K562 (cell line): Measurements from ENCODE around the gene SPAG4. TPM values are rescaled to one million over a fixed set of nuclear protein-coding genes. Genes with fewer than 3 reads are reported as not detected.

ENCODE experiments used
- CBX1 ChIP-seq: sonication (generic); IDR thresholded peaks from 2 replicates; pipeline ENCODE4 v1.6.1; 2016; ENCODE audit warnings: antibody characterized with exemption, low read depth, mild to moderate bottlenecking
- IFI16 ChIP-seq: fragments of 250-450 bp; sonication (Bioruptor Pico); IDR thresholded peaks from 2 replicates; pipeline ENCODE4 v2.1.2; 2022; ENCODE audit warnings: mild to moderate bottlenecking, inconsistent platforms
- JUN ChIP-seq, 2 experiments: sonication (generic) in 1 of 2; formaldehyde crosslinking in 1 of 2; IDR thresholded peaks; 2 replicates each; pipeline versions ENCODE4 v1.6.1 to v1.8.0; 2012 to 2022; ENCODE audit warnings: borderline replicate concordance in 2 of 2, mild to moderate bottlenecking in 2 of 2, improper control_type of control experiment in 1 of 2, low read depth in 1 of 2, low read length in 1 of 2, missing genetic modification reagents in 1 of 2
- MEIS2 ChIP-seq: fragments of 450-650 bp; IDR thresholded peaks from 2 replicates; pipeline ENCODE4 v1.6.1; 2014; ENCODE audit warnings: mild to moderate bottlenecking; ENCODE audit not compliant: partially characterized antibody
- MIER1 ChIP-seq: fragments of 450-650 bp; IDR thresholded peaks from 2 replicates; pipeline ENCODE4 v1.6.1; 2016; ENCODE audit warnings: antibody characterized with exemption, mild to moderate bottlenecking, low read depth
- NCOA6 ChIP-seq: fragments of 450-650 bp; IDR thresholded peaks from 2 replicates; pipeline ENCODE4 v1.6.1; 2017; ENCODE audit warnings: mild to moderate bottlenecking
- NELFE ChIP-seq: IDR thresholded peaks from 2 replicates; pipeline ENCODE4 v1.6.1; 2011; ENCODE audit warnings: mild to moderate bottlenecking; ENCODE audit not compliant: insufficient read depth, insufficient read length
- POLR2B ChIP-seq: fragments of 450-650 bp; IDR thresholded peaks from 2 replicates; pipeline ENCODE4 v1.6.1; 2018; ENCODE audit warnings: low read depth; ENCODE audit not compliant: partially characterized antibody
- PURB ChIP-seq: sonication (generic); formaldehyde crosslinking; IDR thresholded peaks from 2 replicates; pipeline ENCODE4 v1.9.0; 2021; ENCODE audit warnings: low read depth, mild to moderate bottlenecking, missing genetic modification reagents
- SETDB1 ChIP-seq: IDR thresholded peaks from one replicate; pipeline ENCODE4 v1.6.1; 2012; ENCODE audit warnings: low read length, control low read depth, inconsistent platforms
- SRSF9 ChIP-seq: fragments of 200-400 bp; formaldehyde crosslinking; IDR thresholded peaks from 2 replicates; pipeline ENCODE4 v1.6.1; 2017; ENCODE audit warnings: low read depth, low read length, borderline replicate concordance
- ZNF121 ChIP-seq: sonication (generic); formaldehyde crosslinking; conservative IDR thresholded peaks from 2 replicates; pipeline ENCODE4 v1.8.0; 2022; ENCODE audit warnings: missing genetic modification reagents
- ZNF316 ChIP-seq: fragments of 450-650 bp; IDR thresholded peaks from 2 replicates; pipeline ENCODE4 v1.6.1; 2016
- ZNF696 ChIP-seq: fragments of 250-450 bp; sonication (Bioruptor Pico); conservative IDR thresholded peaks from 2 replicates; pipeline ENCODE4 v1.4.0; 2020; ENCODE audit warnings: mild to moderate bottlenecking, moderate library complexity
- polyA plus RNA-seq, 8 experiments: library from polyadenylated mRNA; depleted of rRNA in 4 of 8; stranded (reverse) in 5 of 8; unstranded in 3 of 8; fragments of >200 nt; fragmentation: Nextera tagmentation in 2 of 8; fragmentation: Illumina TruSeq in 1 of 8; extraction: Ambion mirVana in 2 of 8; extraction: Trizol in 1 of 8; gene quantifications; 2 replicates each; pipeline versions ENCODE4 v1.2.1 to v1.2.3, GENCODE V29; 2011 to 2014; ENCODE audit warnings: inconsistent platforms in 1 of 8, missing spikeins in 1 of 8
- total RNA-seq, 7 experiments: library from RNA; depleted of rRNA in 6 of 7; stranded (reverse); fragments of >200 nt in 6 of 7; fragmentation: Illumina TruSeq in 2 of 7; extraction: Trizol in 2 of 7; gene quantifications; 2 replicates each; pipeline versions ENCODE4 v1.2.1 to v1.2.3, GENCODE V29; 2011 to 2021; ENCODE audit warnings: low replicate concordance in 1 of 7
- TF ChIP-seq, protein P1 (sequence below): fragments of 200-600 bp; sonication (generic); IDR thresholded peaks from one replicate; pipeline ENCODE4 v1.6.1; 2012; ENCODE audit warnings: mild to moderate bottlenecking, low read depth, low read length, inconsistent platforms
- TF ChIP-seq, protein P2 (sequence below): sonication (generic); formaldehyde crosslinking; IDR thresholded peaks from 2 replicates; pipeline ENCODE4 v1.8.0; 2022; ENCODE audit warnings: mild to moderate bottlenecking, missing genetic modification reagents

The SPAG4 gene
- total and polyA plus RNA-seq, 9 of the 15 experiments (the other 6 are each of a cell fraction or from before 2014, with no cell fraction given), result 1.6 to 11.4 (median 4.6) TPM

DNA sequence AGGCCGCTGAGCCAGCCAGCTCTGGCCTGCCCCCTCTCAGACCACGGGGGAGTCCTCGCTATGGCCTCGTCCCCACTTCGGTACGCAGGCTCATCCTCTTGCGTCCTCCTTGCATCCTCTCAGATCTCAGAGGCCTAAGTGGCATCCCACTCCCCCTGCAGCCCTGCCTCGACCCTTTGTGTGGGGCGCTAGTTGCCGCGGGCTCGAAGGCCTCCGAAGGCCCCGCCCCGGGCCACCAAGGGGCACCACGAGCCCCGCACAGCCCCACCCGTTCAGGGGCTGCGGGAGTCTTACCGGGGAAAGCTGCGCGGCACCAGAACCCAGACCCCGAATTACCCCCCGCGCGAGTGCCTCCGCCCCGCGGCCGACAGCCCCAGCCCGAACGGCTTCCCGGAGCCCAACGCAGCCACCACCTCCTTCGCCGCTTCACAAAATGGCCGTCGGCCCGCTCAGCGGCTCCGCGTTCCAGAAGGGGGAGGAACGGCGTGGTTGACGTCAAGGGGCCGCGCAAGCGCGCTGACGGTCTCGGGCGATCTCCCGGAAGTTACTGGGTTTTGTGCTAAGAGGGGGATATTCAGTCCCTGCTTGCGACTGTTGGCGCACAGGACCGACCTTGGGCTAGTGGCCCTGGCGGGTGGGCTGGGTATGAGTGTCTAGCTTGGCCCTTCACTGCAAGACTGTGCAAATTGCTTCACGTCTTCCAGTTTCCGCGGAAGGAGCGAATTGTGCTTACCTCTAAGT is 49.0 kb downstream of the SPAG4 start, which contains the start of the genes CPNE1 and RBM12 (continued):
- TF ChIP-seq, protein P1, sequence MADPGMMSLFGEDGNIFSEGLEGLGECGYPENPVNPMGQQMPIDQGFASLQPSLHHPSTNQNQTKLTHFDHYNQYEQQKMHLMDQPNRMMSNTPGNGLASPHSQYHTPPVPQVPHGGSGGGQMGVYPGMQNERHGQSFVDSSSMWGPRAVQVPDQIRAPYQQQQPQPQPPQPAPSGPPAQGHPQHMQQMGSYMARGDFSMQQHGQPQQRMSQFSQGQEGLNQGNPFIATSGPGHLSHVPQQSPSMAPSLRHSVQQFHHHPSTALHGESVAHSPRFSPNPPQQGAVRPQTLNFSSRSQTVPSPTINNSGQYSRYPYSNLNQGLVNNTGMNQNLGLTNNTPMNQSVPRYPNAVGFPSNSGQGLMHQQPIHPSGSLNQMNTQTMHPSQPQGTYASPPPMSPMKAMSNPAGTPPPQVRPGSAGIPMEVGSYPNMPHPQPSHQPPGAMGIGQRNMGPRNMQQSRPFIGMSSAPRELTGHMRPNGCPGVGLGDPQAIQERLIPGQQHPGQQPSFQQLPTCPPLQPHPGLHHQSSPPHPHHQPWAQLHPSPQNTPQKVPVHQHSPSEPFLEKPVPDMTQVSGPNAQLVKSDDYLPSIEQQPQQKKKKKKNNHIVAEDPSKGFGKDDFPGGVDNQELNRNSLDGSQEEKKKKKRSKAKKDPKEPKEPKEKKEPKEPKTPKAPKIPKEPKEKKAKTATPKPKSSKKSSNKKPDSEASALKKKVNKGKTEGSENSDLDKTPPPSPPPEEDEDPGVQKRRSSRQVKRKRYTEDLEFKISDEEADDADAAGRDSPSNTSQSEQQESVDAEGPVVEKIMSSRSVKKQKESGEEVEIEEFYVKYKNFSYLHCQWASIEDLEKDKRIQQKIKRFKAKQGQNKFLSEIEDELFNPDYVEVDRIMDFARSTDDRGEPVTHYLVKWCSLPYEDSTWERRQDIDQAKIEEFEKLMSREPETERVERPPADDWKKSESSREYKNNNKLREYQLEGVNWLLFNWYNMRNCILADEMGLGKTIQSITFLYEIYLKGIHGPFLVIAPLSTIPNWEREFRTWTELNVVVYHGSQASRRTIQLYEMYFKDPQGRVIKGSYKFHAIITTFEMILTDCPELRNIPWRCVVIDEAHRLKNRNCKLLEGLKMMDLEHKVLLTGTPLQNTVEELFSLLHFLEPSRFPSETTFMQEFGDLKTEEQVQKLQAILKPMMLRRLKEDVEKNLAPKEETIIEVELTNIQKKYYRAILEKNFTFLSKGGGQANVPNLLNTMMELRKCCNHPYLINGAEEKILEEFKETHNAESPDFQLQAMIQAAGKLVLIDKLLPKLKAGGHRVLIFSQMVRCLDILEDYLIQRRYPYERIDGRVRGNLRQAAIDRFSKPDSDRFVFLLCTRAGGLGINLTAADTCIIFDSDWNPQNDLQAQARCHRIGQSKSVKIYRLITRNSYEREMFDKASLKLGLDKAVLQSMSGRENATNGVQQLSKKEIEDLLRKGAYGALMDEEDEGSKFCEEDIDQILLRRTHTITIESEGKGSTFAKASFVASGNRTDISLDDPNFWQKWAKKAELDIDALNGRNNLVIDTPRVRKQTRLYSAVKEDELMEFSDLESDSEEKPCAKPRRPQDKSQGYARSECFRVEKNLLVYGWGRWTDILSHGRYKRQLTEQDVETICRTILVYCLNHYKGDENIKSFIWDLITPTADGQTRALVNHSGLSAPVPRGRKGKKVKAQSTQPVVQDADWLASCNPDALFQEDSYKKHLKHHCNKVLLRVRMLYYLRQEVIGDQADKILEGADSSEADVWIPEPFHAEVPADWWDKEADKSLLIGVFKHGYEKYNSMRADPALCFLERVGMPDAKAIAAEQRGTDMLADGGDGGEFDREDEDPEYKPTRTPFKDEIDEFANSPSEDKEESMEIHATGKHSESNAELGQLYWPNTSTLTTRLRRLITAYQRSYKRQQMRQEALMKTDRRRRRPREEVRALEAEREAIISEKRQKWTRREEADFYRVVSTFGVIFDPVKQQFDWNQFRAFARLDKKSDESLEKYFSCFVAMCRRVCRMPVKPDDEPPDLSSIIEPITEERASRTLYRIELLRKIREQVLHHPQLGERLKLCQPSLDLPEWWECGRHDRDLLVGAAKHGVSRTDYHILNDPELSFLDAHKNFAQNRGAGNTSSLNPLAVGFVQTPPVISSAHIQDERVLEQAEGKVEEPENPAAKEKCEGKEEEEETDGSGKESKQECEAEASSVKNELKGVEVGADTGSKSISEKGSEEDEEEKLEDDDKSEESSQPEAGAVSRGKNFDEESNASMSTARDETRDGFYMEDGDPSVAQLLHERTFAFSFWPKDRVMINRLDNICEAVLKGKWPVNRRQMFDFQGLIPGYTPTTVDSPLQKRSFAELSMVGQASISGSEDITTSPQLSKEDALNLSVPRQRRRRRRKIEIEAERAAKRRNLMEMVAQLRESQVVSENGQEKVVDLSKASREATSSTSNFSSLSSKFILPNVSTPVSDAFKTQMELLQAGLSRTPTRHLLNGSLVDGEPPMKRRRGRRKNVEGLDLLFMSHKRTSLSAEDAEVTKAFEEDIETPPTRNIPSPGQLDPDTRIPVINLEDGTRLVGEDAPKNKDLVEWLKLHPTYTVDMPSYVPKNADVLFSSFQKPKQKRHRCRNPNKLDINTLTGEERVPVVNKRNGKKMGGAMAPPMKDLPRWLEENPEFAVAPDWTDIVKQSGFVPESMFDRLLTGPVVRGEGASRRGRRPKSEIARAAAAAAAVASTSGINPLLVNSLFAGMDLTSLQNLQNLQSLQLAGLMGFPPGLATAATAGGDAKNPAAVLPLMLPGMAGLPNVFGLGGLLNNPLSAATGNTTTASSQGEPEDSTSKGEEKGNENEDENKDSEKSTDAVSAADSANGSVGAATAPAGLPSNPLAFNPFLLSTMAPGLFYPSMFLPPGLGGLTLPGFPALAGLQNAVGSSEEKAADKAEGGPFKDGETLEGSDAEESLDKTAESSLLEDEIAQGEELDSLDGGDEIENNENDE, result no peak
- TF ChIP-seq ZNF316 (0 out of 2 replicates have a peak, but pooled peaks have one; percentile 1), ZNF121 (CRISPR knock-in tag) (no peak), SETDB1 (peak; percentile 23), SRSF9 (no peak), CBX1 (peak; percentile 96), JUN (IDR thresholded peaks at IDR 0.05; ENCODE audit: borderline replicate concordance, low read depth, low read length) (no peak), JUN (CRISPR knock-in tag; IDR thresholded peaks at IDR 0.05; ENCODE audit: borderline replicate concordance) (no peak), ZNF696 (CRISPR knock-in tag) (no peak), PURB (CRISPR knock-in tag) (no peak), NCOA6 (no peak), MIER1 (no peak), POLR2B (peak; percentile 93), NELFE (no peak), MEIS2 (peak; percentile 70), IFI16 (CRISPR knock-in tag) (no peak)
- TF ChIP-seq, protein P2, sequence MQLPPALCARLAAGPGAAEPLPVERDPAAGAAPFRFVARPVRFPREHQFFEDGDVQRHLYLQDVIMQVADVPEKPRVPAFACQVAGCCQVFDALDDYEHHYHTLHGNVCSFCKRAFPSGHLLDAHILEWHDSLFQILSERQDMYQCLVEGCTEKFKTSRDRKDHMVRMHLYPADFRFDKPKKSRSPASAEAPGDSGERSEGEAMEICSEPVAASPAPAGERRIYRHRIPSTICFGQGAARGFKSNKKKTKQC (CRISPR knock-in tag), result peak; percentile 55; the same call in 1 of the 2 replicates
